Daoy (cell line): ENCODE data around the gene TMEM128. TPM values are rescaled to one million over a fixed set of nuclear protein-coding genes. Genes with fewer than 3 reads are reported as not detected.
A peak's percentile ranks its signal among the peaks of the same experiment; 100 is the strongest.
"Not testable (repeated sequence)": the region's sequence is repeated elsewhere in the genome, so short reads cannot be mapped to it uniquely, and the experiment has no call there.

ENCODE experiments used
- DNase-seq: peaks from one replicate; pipeline ENCODE4 v3.0.0-alpha.2; 2015; ENCODE audit warnings: low read depth
- total RNA-seq: library from RNA; depleted of rRNA; stranded (reverse); fragments of >200 nt; shearing (Covaris generic); gene quantifications from 2 replicates; pipeline ENCODE4 v1.2.3, GENCODE V29; 2014; rRNA removed

Gene TMEM128, protein sequence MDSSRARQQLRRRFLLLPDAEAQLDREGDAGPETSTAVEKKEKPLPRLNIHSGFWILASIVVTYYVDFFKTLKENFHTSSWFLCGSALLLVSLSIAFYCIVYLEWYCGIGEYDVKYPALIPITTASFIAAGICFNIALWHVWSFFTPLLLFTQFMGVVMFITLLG
- 19.3 and 19.4 TPM in 2 replicates for total RNA-seq

DNA sequence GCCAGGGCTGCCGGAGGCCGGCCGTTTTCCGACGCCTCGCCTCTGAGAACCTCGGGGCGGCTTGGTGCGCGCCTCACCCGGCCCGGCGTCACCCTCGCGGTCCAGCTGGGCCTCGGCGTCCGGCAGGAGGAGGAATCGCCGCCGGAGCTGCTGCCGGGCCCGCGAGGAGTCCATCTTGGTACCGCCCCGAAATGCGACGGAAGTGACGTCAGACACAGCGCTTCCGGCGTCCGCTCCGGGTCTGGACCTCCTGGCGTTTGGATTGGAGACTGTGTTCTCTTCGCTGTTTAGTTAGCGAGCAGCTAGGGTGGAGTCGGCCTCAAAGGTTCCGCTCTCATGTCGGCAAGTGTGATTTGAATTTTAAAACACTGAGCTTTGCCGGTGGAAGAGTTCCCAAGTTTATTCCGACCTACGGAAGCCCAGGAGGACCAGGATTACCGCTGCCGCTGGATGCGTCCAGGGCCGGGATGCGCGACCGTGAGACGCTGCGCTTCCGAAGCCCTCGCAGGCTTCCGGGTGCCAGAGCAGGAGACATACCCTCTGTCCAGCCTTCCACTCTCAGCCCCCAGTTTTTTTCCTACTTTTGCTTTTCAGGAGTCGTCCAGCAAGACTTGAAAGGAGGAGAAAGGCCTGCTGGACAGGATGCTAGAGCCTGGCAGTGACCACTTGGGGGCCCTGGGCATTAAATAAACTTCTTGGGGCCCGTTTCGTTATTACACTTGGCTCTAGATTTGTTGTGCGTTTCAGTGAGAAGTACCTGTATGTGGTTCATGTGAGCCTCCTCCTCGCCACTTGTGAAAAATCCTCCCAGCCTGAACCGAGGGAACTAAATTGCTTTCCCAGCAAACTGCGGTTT is at the start of gene TMEM128:
TSS of gene TMEM128 (minus strand) at position 195 of the 856 bp plus-strand sequence. CDS start at position 174, 21 bp downstream.
- DNase-seq, result peak; percentile 95

DNA sequence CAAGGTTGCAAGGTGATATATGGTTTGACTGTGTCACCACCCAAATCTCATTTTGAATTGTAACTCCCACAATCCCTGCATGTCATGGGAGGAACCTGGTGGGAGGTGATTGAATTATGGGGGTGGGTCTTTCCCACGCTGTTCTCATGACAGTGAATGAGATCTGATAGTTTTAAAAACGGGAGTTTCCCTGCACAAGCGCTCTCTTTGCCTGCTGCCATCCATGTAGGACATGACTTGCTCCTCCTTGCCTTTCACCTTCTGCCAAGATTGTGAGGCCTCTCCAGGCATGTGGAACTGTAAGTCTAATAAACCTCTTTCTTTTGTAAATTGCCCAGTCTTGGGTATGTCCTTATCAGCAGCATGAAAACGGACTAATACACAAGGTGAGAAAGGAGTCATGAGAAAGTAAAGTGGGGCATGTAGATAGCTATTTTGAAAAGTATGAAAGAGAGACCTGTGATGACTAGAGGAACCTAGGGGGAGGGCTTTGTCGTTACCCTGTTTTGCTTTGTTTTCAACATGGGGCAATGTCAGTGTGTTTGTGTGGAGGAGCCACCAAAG is 48.3 kb upstream of the TMEM128 start:
- no peak for DNase-seq

DNA sequence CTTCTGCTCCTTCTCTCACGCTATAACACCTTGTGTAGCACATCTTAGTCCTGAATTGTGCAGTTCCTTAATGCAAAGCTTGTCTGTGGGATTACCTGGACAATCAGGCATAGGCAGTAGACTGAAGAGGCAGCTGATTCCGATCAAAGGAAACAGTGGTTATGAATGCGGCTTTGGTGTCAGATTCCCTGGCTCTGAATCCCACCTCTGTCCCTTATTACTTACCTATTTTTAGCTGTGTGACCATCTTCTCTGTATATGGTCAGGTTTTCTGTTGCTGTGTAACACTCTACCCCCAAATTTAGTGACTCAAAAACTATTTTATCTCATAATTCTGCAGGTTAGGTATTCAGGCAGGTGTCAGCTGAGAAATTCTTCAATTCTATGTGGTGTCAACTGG is 45.3 kb upstream of the TMEM128 start:
- no peak for DNase-seq

DNA sequence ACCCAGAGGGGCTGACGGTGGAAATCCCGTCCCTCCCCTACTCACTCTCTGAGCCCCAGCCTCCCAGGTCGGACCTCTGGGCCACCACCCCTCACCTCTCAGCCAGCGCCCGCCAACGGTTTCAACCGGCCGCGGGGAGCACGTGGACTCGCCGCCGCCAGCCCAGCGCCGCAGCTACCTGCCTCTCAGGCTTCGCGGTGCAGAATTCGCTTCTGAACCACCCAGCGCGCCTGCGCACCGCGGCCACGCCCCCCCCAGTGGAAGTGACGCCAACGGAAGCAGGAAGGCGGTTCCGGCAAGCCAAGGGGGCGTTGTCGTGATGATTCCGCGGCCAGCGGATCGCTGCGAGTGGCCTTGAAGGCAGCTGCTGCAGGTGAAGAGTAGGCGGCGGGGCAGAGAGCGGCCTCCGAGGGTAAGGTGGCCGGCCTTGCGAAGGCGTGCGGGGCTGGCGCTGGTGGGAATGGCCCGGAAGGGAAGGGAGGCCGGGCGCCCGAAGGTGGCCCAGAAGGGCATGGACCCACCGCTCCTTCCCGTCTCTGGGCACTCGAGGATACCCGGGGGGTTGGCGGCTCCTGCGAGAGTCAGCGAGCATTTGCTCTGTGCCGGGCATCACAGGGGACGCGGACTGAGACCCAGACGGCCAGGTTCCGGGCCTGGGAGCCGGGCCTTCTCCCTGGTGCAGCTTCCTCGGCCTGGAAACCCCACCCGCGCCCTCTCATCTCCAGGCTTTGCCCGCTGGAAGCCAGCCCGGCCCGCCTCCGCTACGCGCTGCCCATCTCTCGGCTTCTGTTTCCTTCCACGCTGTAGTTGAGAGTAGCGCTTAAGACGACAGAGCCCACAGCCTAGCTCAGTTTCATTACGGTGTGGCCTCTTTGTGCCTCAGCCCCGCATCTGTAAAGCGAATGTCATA is 42.2 kb upstream of the TMEM128 start, which contains the start of the genes LYAR and ZBTB49:
TSS of gene LYAR (minus strand) at position 214 of the 910 bp plus-strand sequence. CDS start 6,412 bp downstream, outside the sequence.
TSS of gene ZBTB49 (plus strand) at position 311 of the 910 bp plus-strand sequence. CDS start 9,695 bp downstream, outside the sequence.
- DNase-seq, result peak; percentile 95

DNA sequence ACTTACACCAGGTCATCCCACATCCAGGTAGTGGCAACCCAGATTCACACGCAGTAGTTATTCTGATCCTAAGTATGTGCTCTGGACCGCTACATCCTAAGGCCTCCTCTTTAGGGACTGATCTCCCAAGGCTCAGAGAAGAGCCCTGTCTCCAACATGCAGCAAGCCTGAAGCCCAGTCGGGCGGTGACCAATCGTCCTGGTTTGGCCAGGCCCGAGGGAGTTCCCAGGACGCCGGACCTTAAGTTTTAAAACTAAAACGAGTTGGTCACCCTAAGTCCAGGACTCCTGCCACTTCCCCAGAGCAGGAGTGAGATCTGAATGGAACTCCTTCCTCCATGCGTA is 41.5 kb upstream of the TMEM128 start:
- DNase-seq, result no peak

DNA sequence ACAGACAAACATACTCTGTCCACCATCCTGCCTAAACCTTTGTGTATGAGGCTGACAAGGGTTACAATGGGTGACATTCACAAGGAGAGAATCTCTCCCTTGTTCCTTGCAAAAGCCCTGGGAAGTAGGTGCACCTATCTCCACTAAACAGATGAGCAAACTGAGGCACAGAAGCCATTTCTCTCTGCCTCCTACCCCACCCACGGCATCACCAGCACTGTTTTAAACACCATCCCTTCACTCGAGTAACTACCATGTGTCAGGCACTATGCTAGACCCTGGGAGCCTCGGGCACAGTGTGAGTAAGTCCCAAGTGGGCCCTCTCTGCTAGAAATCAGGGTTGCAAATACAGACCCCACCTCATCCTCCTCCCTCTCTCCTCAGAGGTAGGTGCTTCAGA is 41.0 kb upstream of the TMEM128 start:
- no peak for DNase-seq

DNA sequence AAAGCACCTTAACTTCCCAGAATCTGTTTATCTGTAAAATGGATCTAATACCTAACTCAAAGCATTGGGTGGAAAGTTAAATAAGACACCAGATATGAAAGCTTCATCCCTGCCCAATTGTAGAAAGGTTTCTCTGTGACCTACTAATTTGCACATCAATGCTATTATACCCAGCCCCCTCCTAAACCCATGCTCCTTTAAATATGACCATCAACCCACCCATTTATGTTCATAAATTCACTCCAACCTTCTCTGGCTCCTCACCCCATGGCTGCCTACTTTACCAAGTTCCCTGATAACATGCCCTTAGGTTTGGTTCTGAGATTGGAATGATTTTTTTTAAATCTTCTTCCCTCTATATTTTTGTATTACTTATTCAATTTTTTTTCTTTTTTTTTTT is 40.1 kb upstream of the TMEM128 start:
- DNase-seq, result no peak

DNA sequence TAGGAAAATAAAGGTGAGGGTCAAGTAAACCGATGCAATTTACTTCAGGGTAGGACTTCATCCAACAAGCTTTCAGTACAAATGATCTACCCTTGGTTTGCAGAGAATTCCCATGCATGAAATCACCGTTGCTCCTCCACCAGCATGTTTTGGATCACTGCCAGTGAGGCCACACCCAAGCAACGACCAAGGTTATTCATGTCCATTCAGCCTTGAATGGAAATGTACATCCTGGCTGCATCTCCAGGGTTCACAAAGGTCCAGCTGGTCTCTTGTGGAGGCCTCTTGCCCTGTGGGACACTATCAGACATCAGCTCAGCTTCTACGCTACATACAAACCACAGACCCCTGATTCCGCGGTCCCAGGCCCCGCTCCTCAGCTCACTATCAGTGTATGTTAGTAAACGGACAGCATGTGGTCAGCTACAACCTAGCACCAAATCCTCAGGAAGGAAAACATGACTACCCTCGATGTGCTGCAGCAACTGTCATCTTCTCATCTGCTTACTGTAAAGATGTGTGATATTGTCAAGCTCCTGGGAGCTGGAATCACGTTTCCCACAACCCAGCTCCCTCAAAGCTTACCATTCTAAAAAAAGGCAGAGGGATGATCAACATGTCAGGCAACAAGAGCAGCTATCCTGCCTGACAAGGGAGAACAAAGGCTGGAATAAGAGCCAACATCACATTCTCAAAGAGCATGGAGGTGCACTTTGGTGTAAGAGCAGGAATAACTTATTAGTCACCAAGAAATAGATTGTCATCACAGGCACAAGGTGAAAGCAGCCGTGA is 37.0 kb upstream of the TMEM128 start:
- DNase-seq, result peak; percentile 55

DNA sequence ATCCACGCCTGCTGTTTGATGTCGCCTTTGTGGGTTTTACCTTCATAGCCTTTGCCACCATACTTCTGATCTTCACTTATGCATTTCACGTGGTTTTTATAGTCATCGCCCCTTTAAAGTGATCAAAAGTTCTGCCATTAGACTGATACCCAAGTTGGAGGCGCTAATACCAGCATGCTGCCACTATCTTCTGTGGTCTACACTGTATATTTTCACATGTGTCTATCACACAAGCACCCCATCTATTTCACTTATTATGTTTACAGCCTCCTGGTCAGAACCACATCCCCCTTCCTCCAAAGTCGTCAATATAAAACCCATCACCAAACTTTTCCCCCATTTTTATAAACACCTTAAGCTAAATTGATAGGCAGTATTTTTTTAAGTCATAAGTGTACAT is 33.8 kb upstream of the TMEM128 start:
- DNase-seq, result no peak

DNA sequence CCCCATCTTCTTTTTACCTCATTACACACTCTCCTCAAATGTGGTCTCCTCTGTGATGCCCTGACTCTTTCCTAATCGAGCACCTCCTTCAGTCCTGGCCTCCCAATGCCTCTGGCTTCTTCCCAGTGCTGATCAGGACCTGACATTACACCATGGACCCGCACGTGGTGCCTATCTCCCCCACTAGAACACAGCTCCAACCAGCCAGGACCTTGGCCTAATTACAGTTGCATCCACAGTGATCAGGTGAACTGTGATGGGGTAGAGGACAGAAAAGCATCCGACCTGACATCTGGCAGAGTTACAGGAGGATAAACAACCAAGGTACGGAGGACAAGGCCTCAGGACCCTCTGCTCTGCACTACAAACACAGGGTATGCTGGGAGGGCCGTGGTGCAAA is 29.5 kb upstream of the TMEM128 start:
- no peak for DNase-seq

DNA sequence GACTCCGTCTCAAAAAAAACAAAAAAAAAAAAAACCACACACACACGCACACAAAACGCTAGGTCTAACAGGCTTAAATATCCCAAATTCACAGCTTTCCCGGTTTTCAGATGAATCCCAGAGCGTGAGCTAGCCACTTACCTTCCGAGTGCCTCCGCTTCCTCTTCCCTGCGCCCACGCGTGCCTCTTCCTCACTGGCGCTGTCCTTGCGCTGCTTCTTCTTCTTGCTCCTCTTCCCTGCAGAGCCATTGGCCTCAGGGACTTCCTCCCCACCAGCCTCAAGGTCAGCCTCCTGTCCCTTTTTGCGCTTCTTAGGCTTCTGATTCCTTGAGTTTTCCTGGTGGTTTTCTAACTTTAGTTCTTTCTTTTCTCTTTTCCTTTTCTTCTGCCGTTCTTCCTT is 26.2 kb upstream of the TMEM128 start:
- no peak for DNase-seq

DNA sequence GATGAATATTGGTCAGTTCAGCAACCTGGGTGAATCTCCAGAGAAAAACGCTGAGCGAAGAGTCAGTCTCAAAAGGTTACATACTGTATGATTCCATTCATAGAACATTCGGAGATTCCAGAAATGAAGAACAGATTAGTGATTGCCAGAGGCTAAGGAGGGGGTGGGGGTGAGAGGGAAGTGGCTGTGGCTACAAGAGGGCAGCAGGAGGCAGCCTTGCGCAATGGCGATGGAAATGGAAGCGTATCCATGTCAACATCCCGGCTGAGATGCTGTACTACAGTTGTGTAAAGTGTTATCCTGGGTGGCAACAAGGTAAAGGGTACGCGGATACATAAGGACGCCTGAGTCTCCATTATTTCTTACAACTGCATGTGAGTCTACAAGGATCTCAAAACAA is 23.9 kb upstream of the TMEM128 start:
- DNase-seq, result no peak

DNA sequence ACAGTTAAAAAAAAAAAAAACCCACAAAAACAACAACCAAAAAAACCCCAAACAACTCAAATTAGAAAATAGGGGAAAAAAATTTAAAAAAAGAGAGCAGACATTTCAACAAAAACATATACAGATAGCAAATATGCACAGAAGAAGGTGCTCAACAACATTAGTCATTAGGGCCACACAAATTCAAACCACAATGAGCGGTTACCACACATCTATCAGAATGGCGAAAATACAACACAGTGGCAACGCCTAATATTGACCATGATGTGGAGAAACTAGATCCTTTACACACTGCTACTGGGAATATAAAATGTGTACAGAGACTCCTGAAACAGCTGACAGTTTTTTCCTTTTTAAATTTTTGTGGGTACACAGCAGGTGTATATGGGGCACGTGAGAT is 22.5 kb upstream of the TMEM128 start:
- DNase-seq, result peak; percentile 25

DNA sequence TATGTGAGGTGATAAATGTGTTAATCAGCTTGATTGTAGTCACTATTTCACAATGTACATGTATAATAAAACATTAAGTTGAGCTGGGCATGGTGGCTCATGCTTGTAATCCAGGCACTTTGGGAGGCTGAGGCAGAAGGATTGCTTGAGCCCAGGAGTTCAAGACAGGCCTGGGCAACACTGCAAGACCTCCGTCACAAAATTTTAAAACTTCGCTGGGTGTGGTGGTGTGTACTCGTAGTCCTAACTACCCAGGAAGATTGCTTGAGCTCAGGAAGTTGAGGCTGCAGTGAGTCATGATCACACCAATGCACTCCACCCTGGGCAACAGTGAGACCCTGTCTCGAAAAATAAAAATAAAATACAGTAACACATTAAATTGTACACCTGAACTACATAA is 21.8 kb upstream of the TMEM128 start:
- peak; percentile 57 for DNase-seq

DNA sequence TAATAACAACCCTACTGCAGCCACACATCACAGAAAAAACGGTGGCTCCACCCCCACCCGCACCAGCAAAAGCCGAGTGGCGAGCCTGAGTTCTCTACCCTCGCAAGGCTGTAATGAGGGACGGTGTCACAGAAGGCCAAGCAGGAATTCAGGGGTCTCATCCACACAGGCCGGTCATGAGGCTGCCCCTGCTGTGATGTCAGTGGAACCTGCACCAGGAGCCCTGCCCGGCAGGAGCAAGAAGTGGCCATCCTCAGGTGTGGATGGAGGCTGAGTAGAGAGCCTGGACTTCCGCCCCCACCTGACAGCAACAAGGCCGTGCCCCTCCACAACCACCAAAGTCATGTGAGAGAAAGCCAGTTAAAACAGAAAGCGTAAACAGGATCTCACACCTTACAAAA is 21.3 kb upstream of the TMEM128 start:
- no peak for DNase-seq

DNA sequence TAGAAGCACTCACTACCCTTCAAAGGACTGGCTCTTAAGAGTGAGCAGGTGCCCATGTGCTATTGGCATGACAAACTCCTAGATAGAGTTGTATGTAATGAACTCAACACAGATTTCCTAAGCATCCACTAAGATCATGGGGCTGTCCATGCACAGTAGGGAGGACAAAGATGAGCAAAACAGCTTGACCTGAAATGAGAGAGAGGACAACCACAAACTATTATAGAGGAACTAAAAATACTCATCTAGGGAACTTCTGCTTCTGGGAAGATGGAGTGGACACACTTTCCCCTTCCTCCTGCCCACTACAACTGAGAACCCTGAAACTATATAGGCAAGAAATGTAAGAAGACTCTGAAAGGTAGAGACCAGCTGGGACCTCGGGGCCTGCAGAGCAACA is 20.8 kb upstream of the TMEM128 start:
- DNase-seq, result no peak

DNA sequence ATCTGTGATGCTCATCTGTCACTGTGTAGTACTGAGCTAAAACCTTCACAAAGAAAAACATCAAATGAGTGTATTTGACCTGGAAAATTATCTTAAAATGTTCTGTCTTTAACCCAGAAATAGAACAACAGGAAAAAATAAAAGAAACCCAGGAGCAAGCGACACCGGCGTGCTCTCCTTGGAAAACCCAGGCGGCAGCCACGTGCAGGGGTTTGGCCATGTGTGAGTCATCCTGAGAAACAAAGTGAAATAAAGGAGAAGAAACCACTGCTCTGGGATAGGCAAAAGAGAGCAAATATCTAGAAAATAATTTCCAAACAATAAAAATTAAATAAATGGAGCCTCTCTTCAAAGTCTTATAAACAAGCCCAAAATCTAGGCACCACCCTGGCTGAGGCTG is 20.0 kb upstream of the TMEM128 start:
- DNase-seq, result peak; percentile 39

DNA sequence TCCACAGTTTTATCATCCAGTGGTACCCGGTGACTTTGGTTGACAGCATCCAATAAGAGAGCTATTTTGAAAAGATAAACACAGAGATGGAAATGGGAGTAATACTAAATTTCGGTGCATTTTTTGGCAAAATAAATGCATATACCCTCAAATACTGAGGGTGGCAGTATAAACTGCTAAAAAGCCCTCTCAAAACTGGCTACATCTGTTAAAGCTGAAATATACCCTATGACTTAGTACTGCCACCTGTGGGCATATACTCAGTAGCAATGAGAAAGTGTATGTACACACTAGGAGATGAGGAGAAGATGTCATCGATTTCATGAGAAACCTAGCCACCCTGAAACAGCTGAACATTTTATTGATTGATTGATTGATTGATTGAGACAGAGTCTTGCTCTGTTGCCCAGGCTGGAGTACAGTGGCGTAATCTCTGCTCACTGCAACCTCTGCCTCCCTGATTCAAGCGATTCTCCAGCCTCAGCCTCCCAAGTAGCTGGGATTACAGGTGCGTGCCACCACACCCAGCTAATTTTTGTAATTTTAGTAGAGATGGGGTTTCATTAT is 12.2 kb upstream of the TMEM128 start:
- peak; percentile 37 for DNase-seq

DNA sequence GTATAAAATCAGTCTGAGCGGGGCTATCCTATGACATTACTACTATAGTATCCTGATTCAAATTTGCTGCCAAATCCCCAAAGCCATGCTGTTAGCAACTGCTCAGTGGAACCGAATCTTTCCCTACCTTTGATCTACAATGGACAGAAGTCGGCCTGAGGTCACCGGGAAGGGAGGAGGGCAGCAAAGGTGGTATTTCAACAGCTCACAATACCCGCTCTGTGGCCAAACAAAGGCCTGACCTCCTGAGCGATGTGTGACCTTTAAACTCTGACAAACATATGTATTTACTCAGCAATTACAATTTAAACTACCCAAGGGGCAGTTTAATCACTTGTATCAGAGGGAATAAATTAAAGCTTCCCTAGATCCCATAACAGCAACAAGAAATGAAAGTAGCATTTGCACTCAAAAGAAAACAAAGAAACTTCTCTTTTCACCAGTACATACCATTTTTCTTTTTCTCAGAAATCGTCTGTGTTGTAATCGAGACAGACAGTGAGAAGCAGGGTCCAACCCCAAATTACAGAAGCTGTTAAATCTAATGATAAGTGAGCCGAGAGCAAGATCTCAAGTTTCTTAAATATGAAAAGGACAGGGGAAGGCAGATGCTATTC is 11.6 kb upstream of the TMEM128 start:
- DNase-seq, result no peak

DNA sequence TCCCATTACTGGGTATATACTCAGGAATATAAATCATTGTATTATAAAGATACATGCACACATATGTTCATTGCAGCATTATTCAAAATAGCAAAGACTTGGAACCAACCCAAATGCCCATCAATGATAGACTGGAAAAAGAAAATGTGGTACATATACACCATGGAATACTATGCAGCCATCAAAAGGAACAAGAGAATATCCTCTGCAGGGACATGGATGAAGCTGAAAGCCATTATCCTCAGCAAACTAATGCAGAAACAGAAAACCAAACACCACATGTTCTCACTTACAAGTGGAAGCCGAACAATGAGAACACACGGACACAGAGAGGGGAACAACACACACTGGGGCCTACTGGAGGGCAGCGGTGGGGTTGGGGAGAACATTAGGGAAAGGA is 9.7 kb upstream of the TMEM128 start:
- DNase-seq, result not testable (repeated sequence)
